K562 (cell line): ENCODE results near the gene RUVBL2. TPM values are rescaled to one million over a fixed set of nuclear protein-coding genes. Genes with fewer than 3 reads are reported as not detected.

Experiments used
- BDP1 ChIP-seq: IDR thresholded peaks from 3 replicates; pipeline ENCODE4 v1.6.1; 2011; ENCODE audit not compliant: insufficient read length, insufficient read depth
- CCNT2 ChIP-seq: IDR thresholded peaks from 2 replicates; pipeline ENCODE4 v1.6.1; 2011; ENCODE audit warnings: borderline replicate concordance, low read depth, mild to moderate bottlenecking, moderate library complexity, mixed read lengths, low read length; ENCODE audit not compliant: insufficient read length; ENCODE audit errors: extremely low read depth
- CHD2 ChIP-seq: IDR thresholded peaks from 2 replicates; pipeline ENCODE4 v1.6.1; 2011; ENCODE audit warnings: low read depth, low read length
- DPF2 ChIP-seq: fragments of 450-650 bp; IDR thresholded peaks from 2 replicates; pipeline ENCODE4 v1.6.1; 2016
- HDGF ChIP-seq: fragments of 450-650 bp; IDR thresholded peaks from 2 replicates; pipeline ENCODE4 v1.6.1; 2016
- RREB1 ChIP-seq: fragments of 250-450 bp; sonication (Bioruptor Pico); IDR thresholded peaks from 2 replicates; pipeline ENCODE4 v1.4.0; 2020
- SMARCA5 ChIP-seq: fragments of 450-650 bp; IDR thresholded peaks from 2 replicates; pipeline ENCODE4 v1.6.1; 2016
- ZNF431 ChIP-seq: sonication (generic); formaldehyde crosslinking; IDR thresholded peaks from 2 replicates; pipeline ENCODE4 v1.8.0; 2022; ENCODE audit warnings: mild to moderate bottlenecking, missing genetic modification reagents
- ZNF778 ChIP-seq: fragments of 450-650 bp; formaldehyde crosslinking; IDR thresholded peaks from 2 replicates; pipeline ENCODE4 v1.4.0; 2020; ENCODE audit warnings: mild to moderate bottlenecking, moderate library complexity
- polyA plus RNA-seq, 8 experiments: library from polyadenylated mRNA; depleted of rRNA in 4 of 8; stranded (reverse) in 5 of 8; unstranded in 3 of 8; fragments of >200 nt; fragmentation: Nextera tagmentation in 2 of 8; fragmentation: Illumina TruSeq in 1 of 8; extraction: Ambion mirVana in 2 of 8; extraction: Trizol in 1 of 8; gene quantifications; 2 replicates each; pipeline versions ENCODE4 v1.2.1 to v1.2.3, GENCODE V29; 2011 to 2014; ENCODE audit warnings: inconsistent platforms in 1 of 8, missing spikeins in 1 of 8
- total RNA-seq, 7 experiments: library from RNA; depleted of rRNA in 6 of 7; stranded (reverse); fragments of >200 nt in 6 of 7; fragmentation: Illumina TruSeq in 2 of 7; extraction: Trizol in 2 of 7; gene quantifications; 2 replicates each; pipeline versions ENCODE4 v1.2.1 to v1.2.3, GENCODE V29; 2011 to 2021; ENCODE audit warnings: low replicate concordance in 1 of 7
- TF ChIP-seq, protein P1 (sequence below): fragments of 250-450 bp; sonication (Bioruptor Pico); IDR thresholded peaks from 2 replicates; pipeline ENCODE4 v1.8.0; 2021; ENCODE audit warnings: moderate library complexity, mild to moderate bottlenecking, inconsistent platforms
- TF ChIP-seq, protein P2 (sequence below), 2 experiments: fragments of 450-650 bp; conservative IDR thresholded peaks; 2 replicates each; pipeline ENCODE4 v1.6.1; 2017; ENCODE audit warnings: mild to moderate bottlenecking in 2 of 2, moderate library complexity in 2 of 2
- TF ChIP-seq, protein P3 (sequence below): fragments of 250-450 bp; sonication (Bioruptor Pico); IDR thresholded peaks from 2 replicates; pipeline ENCODE4 v1.5.0; 2020; ENCODE audit warnings: mild to moderate bottlenecking, borderline replicate concordance
- TF ChIP-seq, protein P4 (sequence below), 2 experiments: IDR thresholded peaks; 2 replicates each; pipeline ENCODE4 v1.6.1; 2011; ENCODE audit warnings: borderline replicate concordance in 1 of 2, control low read depth in 1 of 2, low read depth in 1 of 2, low read length in 1 of 2, mild to moderate bottlenecking in 1 of 2, mixed read lengths in 1 of 2, moderate library complexity in 1 of 2; ENCODE audit not compliant: insufficient read depth in 1 of 2, insufficient read length in 1 of 2, poor library complexity in 1 of 2, severe bottlenecking in 1 of 2; ENCODE audit errors: extremely low read depth in 1 of 2

Gene RUVBL2
- total and polyA plus RNA-seq, 9 of the 15 experiments (the other 6 are each of a cell fraction or from before 2014, with no cell fraction given): 71.4 to 453 (median 237) TPM

- TF ChIP-seq RREB1 (CRISPR knock-in tag) (no peak), ZNF778 (CRISPR knock-in tag) (no peak), ZNF431 (CRISPR knock-in tag) (no peak), CCNT2 (no peak), CHD2 (no peak), DPF2 (peak; percentile 66), BDP1 (no peak), SMARCA5 (peak; percentile 70; the same call in 1 of the 2 replicates), HDGF (no peak)
- TF ChIP-seq, protein P1, sequence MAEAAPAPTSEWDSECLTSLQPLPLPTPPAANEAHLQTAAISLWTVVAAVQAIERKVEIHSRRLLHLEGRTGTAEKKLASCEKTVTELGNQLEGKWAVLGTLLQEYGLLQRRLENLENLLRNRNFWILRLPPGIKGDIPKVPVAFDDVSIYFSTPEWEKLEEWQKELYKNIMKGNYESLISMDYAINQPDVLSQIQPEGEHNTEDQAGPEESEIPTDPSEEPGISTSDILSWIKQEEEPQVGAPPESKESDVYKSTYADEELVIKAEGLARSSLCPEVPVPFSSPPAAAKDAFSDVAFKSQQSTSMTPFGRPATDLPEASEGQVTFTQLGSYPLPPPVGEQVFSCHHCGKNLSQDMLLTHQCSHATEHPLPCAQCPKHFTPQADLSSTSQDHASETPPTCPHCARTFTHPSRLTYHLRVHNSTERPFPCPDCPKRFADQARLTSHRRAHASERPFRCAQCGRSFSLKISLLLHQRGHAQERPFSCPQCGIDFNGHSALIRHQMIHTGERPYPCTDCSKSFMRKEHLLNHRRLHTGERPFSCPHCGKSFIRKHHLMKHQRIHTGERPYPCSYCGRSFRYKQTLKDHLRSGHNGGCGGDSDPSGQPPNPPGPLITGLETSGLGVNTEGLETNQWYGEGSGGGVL (CRISPR knock-in tag): no peak
- TF ChIP-seq, protein P2, sequence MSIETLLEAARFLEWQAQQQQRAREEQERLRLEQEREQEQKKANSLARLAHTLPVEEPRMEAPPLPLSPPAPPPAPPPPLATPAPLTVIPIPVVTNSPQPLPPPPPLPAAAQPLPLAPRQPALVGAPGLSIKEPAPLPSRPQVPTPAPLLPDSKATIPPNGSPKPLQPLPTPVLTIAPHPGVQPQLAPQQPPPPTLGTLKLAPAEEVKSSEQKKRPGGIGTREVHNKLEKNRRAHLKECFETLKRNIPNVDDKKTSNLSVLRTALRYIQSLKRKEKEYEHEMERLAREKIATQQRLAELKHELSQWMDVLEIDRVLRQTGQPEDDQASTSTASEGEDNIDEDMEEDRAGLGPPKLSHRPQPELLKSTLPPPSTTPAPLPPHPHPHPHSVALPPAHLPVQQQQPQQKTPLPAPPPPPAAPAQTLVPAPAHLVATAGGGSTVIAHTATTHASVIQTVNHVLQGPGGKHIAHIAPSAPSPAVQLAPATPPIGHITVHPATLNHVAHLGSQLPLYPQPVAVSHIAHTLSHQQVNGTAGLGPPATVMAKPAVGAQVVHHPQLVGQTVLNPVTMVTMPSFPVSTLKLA (conservative IDR thresholded peaks at IDR 0.05): no peak
- TF ChIP-seq, protein P3, sequence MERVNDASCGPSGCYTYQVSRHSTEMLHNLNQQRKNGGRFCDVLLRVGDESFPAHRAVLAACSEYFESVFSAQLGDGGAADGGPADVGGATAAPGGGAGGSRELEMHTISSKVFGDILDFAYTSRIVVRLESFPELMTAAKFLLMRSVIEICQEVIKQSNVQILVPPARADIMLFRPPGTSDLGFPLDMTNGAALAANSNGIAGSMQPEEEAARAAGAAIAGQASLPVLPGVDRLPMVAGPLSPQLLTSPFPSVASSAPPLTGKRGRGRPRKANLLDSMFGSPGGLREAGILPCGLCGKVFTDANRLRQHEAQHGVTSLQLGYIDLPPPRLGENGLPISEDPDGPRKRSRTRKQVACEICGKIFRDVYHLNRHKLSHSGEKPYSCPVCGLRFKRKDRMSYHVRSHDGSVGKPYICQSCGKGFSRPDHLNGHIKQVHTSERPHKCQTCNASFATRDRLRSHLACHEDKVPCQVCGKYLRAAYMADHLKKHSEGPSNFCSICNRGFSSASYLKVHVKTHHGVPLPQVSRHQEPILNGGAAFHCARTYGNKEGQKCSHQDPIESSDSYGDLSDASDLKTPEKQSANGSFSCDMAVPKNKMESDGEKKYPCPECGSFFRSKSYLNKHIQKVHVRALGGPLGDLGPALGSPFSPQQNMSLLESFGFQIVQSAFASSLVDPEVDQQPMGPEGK (CRISPR knock-in tag): no peak
- TF ChIP-seq, protein P4, sequence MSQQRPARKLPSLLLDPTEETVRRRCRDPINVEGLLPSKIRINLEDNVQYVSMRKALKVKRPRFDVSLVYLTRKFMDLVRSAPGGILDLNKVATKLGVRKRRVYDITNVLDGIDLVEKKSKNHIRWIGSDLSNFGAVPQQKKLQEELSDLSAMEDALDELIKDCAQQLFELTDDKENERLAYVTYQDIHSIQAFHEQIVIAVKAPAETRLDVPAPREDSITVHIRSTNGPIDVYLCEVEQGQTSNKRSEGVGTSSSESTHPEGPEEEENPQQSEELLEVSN (IDR thresholded peaks at IDR 0.05; ENCODE audit: borderline replicate concordance in 1 of 2, extremely low read depth in 1 of 2, insufficient read depth in 1 of 2, insufficient read length in 1 of 2, low read depth in 1 of 2, low read length in 1 of 2, poor library complexity in 1 of 2, severe bottlenecking in 1 of 2): no peak
Measured at GRCh38 chr19:48953990-48954594, 39.6 kb upstream of the RUVBL2 start (continued).
